GM23338 (cell line): ENCODE measurements around the gene SORL1.

Experiments
- JUNB ChIP-seq: IDR thresholded peaks from one replicate; pipeline ENCODE4 v1.6.1; 2016; ENCODE audit warnings: antibody characterized with exemption; ENCODE audit not compliant: unreplicated experiment
- TF ChIP-seq, protein P1 (sequence below), 2 experiments: fragments of 200-600 bp in 1 of 2; sonication (generic) in 1 of 2; conservative IDR thresholded peaks; 2 replicates each; pipeline versions ENCODE4 v1.5.1 to v1.6.1; 2016 to 2017; ENCODE audit warnings: antibody characterized with exemption in 2 of 2, low read depth in 2 of 2, mild to moderate bottlenecking in 2 of 2, moderate library complexity in 1 of 2

DNA sequence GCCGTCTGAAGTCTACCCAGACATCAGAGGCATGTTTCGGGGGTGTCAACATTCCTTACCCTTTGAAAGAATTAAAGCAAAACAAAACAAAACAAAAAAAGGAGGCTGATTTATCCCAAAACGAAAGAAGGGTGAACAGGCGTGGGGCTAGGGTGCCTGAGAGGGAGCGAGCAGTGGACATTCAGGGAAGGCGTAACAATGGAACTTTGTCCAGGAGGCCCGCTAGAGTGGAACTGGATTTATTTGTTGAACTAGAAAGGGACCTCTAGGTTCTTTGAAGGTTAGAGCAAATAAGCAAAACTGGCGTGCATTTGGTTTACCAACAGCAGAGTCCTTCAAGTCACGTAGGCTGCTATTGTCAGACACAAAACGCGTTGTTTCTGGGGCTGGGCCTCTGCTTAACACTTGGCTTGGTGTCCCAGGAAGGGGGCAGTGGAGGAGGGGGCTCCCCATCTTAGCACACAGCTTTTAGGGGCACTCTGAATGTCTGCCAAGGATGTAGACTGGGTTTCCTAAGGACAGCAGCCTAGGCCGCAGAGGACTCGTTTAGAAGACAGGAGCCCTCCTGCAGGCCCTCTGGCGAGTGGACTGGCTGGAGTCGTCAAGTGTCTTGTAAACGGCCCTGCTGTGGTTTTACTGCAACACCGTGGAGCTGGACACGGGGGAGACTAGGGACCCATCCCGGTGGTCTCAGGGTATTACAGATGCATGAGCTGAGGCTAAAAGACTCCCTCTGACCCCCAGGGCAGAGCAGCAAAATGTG, 204.4 kb downstream of the SORL1 start:
- TF ChIP-seq, protein P1, sequence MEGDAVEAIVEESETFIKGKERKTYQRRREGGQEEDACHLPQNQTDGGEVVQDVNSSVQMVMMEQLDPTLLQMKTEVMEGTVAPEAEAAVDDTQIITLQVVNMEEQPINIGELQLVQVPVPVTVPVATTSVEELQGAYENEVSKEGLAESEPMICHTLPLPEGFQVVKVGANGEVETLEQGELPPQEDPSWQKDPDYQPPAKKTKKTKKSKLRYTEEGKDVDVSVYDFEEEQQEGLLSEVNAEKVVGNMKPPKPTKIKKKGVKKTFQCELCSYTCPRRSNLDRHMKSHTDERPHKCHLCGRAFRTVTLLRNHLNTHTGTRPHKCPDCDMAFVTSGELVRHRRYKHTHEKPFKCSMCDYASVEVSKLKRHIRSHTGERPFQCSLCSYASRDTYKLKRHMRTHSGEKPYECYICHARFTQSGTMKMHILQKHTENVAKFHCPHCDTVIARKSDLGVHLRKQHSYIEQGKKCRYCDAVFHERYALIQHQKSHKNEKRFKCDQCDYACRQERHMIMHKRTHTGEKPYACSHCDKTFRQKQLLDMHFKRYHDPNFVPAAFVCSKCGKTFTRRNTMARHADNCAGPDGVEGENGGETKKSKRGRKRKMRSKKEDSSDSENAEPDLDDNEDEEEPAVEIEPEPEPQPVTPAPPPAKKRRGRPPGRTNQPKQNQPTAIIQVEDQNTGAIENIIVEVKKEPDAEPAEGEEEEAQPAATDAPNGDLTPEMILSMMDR (conservative IDR thresholded peaks at IDR 0.05; ENCODE audit: low read depth in 2 of 2) = no peak
- TF ChIP-seq JUNB = no peak
